GM06990 (cell line): ENCODE results near the gene TSPAN16.

Experiments
- DNase-seq: peaks from one replicate; pipeline ENCODE4 v3.0.0-alpha.2; 2011; ENCODE audit not compliant: insufficient read length; ENCODE audit errors: extremely low read depth
- H3K27me3 ChIP-seq: replicated peaks from 2 replicates; pipeline ENCODE4 v1.6.0; 2011; ENCODE audit warnings: low read length; ENCODE audit not compliant: control insufficient read depth, insufficient read depth
- H3K36me3 ChIP-seq: 2 replicates; pipeline ENCODE4 v1.5.1; 2011; ENCODE audit warnings: low read length; ENCODE audit not compliant: control insufficient read depth, insufficient read depth
- H3K4me3 ChIP-seq: replicated peaks from 2 replicates; pipeline ENCODE4 v1.5.1; 2011; ENCODE audit warnings: low read depth, mild to moderate bottlenecking, control low read depth, low read length
- CTCF ChIP-seq: IDR thresholded peaks from 2 replicates; pipeline ENCODE4 v1.5.1; 2011; ENCODE audit warnings: low read length, control low read depth, mild to moderate bottlenecking, inconsistent platforms; ENCODE audit not compliant: insufficient read depth, poor library complexity, severe bottlenecking

TSPAN16 gene

GRCh38 chr19:11273296-11273695, 22.7 kb upstream of the TSPAN16 start:
- TF ChIP-seq CTCF = no peak
- Histone ChIP-seq H3K36me3 (no peaks in the 10 kb centered on the region), H3K27me3 (no peaks in the 10 kb centered on the region), H3K4me3 (no peak overlapping the region)
- DNase-seq = no peak

DNA sequence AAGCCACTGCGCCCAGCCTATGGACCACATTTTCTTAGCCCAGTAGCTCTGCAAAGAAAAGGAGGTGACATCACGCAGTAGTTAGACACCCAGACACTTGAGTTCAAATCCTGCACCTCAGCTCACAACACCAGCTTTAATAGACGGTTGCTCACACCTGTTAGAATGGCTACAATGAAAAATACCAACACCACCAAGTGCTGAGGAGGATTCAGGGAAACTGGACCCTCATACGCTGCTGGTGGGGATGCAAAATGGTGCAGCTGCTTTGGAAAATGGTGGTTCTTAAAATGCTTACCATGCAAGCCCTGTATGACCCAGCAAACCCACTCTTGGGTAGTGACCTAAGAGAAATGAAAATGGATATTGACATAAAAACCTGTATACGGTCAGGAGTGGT, 22.0 kb upstream of the TSPAN16 start:
- TF ChIP-seq CTCF = no peak
- DNase-seq = no peak
- no peaks in the 10 kb centered on the region for H3K36me3 ChIP-seq
- H3K4me3 ChIP-seq = no peak overlapping the region
- H3K27me3 ChIP-seq = no peaks in the 10 kb centered on the region

DNA sequence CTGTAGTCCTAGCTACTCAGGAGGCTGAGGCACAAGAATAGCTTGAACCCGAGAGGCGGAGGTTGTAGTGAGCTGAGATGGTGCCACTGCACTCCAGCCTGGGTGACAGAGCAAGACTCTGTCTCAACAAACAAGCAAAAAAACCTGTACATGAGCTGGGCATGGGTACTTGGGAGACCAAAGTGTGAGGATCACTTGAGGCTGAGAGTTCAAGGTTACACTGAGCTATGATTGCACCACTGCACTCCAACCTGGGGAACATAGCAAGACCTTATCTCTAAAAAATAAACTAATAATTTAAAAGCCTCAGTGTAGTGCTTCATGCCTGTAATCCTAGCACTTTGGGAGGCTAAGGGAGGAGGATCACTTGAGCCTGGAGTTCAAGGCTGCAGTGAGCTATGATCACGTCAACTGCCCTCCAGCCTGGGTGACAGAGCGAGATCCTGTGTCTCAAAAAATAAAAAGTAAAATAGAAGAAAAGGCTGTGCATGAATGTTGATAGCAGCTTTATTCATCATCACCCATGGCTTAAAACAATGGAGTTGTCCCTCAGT, 21.4 kb upstream of the TSPAN16 start:
- Histone ChIP-seq H3K27me3 (no peaks in the 10 kb centered on the region), H3K4me3 (no peak overlapping the region), H3K36me3 (no peaks in the 10 kb centered on the region)
- DNase-seq = no peak
- TF ChIP-seq CTCF = no peak

GRCh38 chr19:11278670-11279069, 17.3 kb upstream of the TSPAN16 start:
- no peak for DNase-seq
- Histone ChIP-seq H3K4me3 (no peak overlapping the region), H3K27me3 (no peaks in the 10 kb centered on the region), H3K36me3 (no peaks in the 10 kb centered on the region)
- TF ChIP-seq CTCF = no peak

- Histone ChIP-seq H3K36me3 (no peaks in the 10 kb centered on the region), H3K27me3 (no peaks in the 10 kb centered on the region), H3K4me3 (no peak overlapping the region)
- peak; percentile 58 for DNase-seq
- no peak for TF ChIP-seq CTCF
Measured at GRCh38 chr19:11279505-11280236, 16.3 kb upstream of the TSPAN16 start.
